HepG2 (cell line): ENCODE data around the gene SLC25A52. TPM values are rescaled to one million over a fixed set of nuclear protein-coding genes. Genes with fewer than 3 reads are reported as not detected.

Experiments
- ATAC-seq: fragments of 200-7000 bp; cut with Tn5 transposase; 3 replicates; pipeline ENCODE4 v1.9.1; 2020; ENCODE audit warnings: mild to moderate bottlenecking, moderate library complexity
- BruUV-seq: library from RNA; stranded (reverse); fragments of 400-500 nt; replicated peaks from 2 replicates; lab custom pipeline; 2021; lab: Mats Ljungman, UMichigan
- CTCF ChIA-PET: fragments of 300-600 bp; formaldehyde crosslinking; extraction: SDS; loops from one replicate; lab custom pipeline; 2021; ENCODE audit warnings: low total read pairs, inconsistent platforms, low intra/inter-chr PET ratio; lab: Yijun Ruan, JAX
- POLR2A ChIA-PET: fragments of 350-600 bp; sonication (Branson Sonifier 250); formaldehyde crosslinking; loops from one replicate; lab custom pipeline; 2020; ENCODE audit warnings: antibody characterized with exemption, inconsistent platforms; lab: Yijun Ruan, JAX
- DNase-seq: peaks from one replicate; pipeline ENCODE4 v3.0.0-alpha.2; 2015; ENCODE audit warnings: low spot score
- FAIRE-seq: peaks from 3 replicates; lab custom pipeline; 2011; peaks lifted over from hg19 to GRCh38; lab: Jason Lieb, UNC
- H2AFZ ChIP-seq: one replicate; pipeline ENCODE4 v1.6.1; 2011; ENCODE audit warnings: low read length, inconsistent platforms
- H3K27ac ChIP-seq: fragments of 300-600 bp; 3 replicates; pipeline ENCODE4 v1.8.0; 2011; ENCODE audit warnings: mixed run types, mild to moderate bottlenecking, mixed read lengths, low read length, inconsistent platforms; ENCODE audit not compliant: insufficient read depth; ENCODE audit errors: extremely low read length
- H3K27me3 ChIP-seq, 2 experiments: fragments of 200-600 bp in 1 of 2; 2 replicates in 1 of 2; 3 replicates in 1 of 2; pipeline versions ENCODE4 v1.6.0 to v1.8.0; 2011; ENCODE audit warnings: low read length in 2 of 2, mild to moderate bottlenecking in 2 of 2, moderate library complexity in 2 of 2, inconsistent platforms in 1 of 2; ENCODE audit not compliant: insufficient read depth in 2 of 2, control insufficient read depth in 1 of 2
- H3K36me3 ChIP-seq, 2 experiments: fragments of 200-600 bp in 1 of 2; replicated peaks in 1 of 2; 2 replicates in 1 of 2; 3 replicates in 1 of 2; pipeline versions ENCODE4 v1.5.1 to v1.8.0; 2011; ENCODE audit warnings: low read length in 2 of 2, inconsistent platforms in 1 of 2; ENCODE audit not compliant: insufficient read depth in 2 of 2, control insufficient read depth in 1 of 2
- H3K4me1 ChIP-seq: 2 replicates; pipeline ENCODE4 v1.5.1; 2012; ENCODE audit warnings: low read length, inconsistent platforms; ENCODE audit not compliant: insufficient read depth
- H3K4me2 ChIP-seq: 2 replicates; pipeline ENCODE4 v1.6.0; 2011; ENCODE audit warnings: low read depth, low read length, inconsistent platforms
- H3K4me3 ChIP-seq, 3 experiments: fragments of 200-600 bp in 1 of 3; sonication (generic), shearing (Covaris generic) in 1 of 3; replicated peaks in 1 of 3; 2 replicates each; pipeline ENCODE4 v1.5.1; 2011 to 2016; ENCODE audit warnings: low read length in 3 of 3, inconsistent platforms in 2 of 3, low read depth in 2 of 3, mild to moderate bottlenecking in 2 of 3, control low read depth in 1 of 3, mixed read lengths in 1 of 3; ENCODE audit not compliant: insufficient read depth in 1 of 3
- H3K79me2 ChIP-seq: one replicate; pipeline ENCODE4 v1.6.1; 2011; ENCODE audit warnings: low read length, inconsistent platforms; ENCODE audit not compliant: insufficient read depth
- H3K9ac ChIP-seq: 2 replicates; pipeline ENCODE4 v1.6.0; 2011; ENCODE audit warnings: mild to moderate bottlenecking, low read depth, low read length, inconsistent platforms; ENCODE audit not compliant: insufficient read depth
- H3K9me3 ChIP-seq: 2 replicates; pipeline ENCODE4 v1.5.1; 2012; ENCODE audit warnings: mild to moderate bottlenecking, low read length
- H4K20me1 ChIP-seq: 2 replicates; pipeline ENCODE4 v1.6.0; 2011; ENCODE audit warnings: inconsistent platforms, mild to moderate bottlenecking, low read length, moderate library complexity; ENCODE audit not compliant: insufficient read depth
- CC2D1A ChIP-seq: sonication (generic); formaldehyde crosslinking; IDR thresholded peaks from 2 replicates; pipeline ENCODE4 v1.8.1; 2023; ENCODE audit warnings: mild to moderate bottlenecking, missing genetic modification reagents
- CHD2 ChIP-seq: IDR thresholded peaks from 2 replicates; pipeline ENCODE4 v1.6.1; 2011; ENCODE audit warnings: low read depth, low read length, improper control_type of control experiment
- CREB3 ChIP-seq: sonication (generic); formaldehyde crosslinking; IDR thresholded peaks from 2 replicates; pipeline ENCODE4 v1.5.0; 2020; ENCODE audit warnings: missing genetic modification reagents
- CREM ChIP-seq, 2 experiments: sonication (generic) in 1 of 2; formaldehyde crosslinking in 1 of 2; IDR thresholded peaks; 2 replicates each; pipeline versions ENCODE4 v1.4.0 to v1.6.1; 2016 to 2020; ENCODE audit warnings: antibody characterized with exemption in 1 of 2, mild to moderate bottlenecking in 1 of 2, missing genetic modification reagents in 1 of 2
- GTF3A ChIP-seq: sonication (generic); formaldehyde crosslinking; conservative IDR thresholded peaks from 2 replicates; pipeline ENCODE4 v1.4.0; 2020; ENCODE audit warnings: mild to moderate bottlenecking, missing genetic modification reagents
- KLF15 ChIP-seq: sonication (generic); formaldehyde crosslinking; IDR thresholded peaks from 2 replicates; pipeline ENCODE4 v1.8.1; 2023; ENCODE audit warnings: borderline replicate concordance, mild to moderate bottlenecking, inconsistent platforms, missing genetic modification reagents, mixed read lengths
- NCOA1 ChIP-seq: sonication (generic); formaldehyde crosslinking; IDR thresholded peaks from 2 replicates; pipeline ENCODE4 v1.9.0; 2021; ENCODE audit warnings: missing genetic modification reagents
- NFYB ChIP-seq: sonication (generic); formaldehyde crosslinking; IDR thresholded peaks from 2 replicates; pipeline ENCODE4 v1.4.0; 2020; ENCODE audit warnings: missing genetic modification reagents
- RAD21 ChIP-seq: fragments of 450-650 bp; formaldehyde crosslinking; IDR thresholded peaks from 2 replicates; pipeline ENCODE4 v1.5.0; 2020; ENCODE audit warnings: mild to moderate bottlenecking
- RFXANK ChIP-seq: IDR thresholded peaks from 2 replicates; pipeline ENCODE4 v1.6.1; 2016
- SIN3A ChIP-seq: IDR thresholded peaks from 2 replicates; pipeline ENCODE4 v1.6.1; 2011; ENCODE audit warnings: low read depth, mild to moderate bottlenecking, control low read depth, low read length, borderline replicate concordance
- ZBTB25 ChIP-seq: IDR thresholded peaks from 2 replicates; pipeline ENCODE4 v1.6.1; 2018; ENCODE audit warnings: missing genetic modification reagents
- ZFP36L2 ChIP-seq: sonication (generic); formaldehyde crosslinking; IDR thresholded peaks from 2 replicates; pipeline ENCODE4 v1.4.0; 2020; ENCODE audit warnings: missing genetic modification reagents
- ZNF232 ChIP-seq: sonication (generic); formaldehyde crosslinking; IDR thresholded peaks from 2 replicates; pipeline ENCODE4 v1.4.0; 2020; ENCODE audit warnings: missing genetic modification reagents, borderline replicate concordance
- ZNF333 ChIP-seq: sonication (generic); formaldehyde crosslinking; IDR thresholded peaks from 2 replicates; pipeline ENCODE4 v1.4.0; 2020; ENCODE audit warnings: mild to moderate bottlenecking, missing genetic modification reagents, borderline replicate concordance
- ZNF549 ChIP-seq: sonication (generic); formaldehyde crosslinking; IDR thresholded peaks from 2 replicates; pipeline ENCODE4 v1.5.0; 2020; ENCODE audit warnings: missing genetic modification reagents
- ZNF569 ChIP-seq: sonication (generic); formaldehyde crosslinking; IDR thresholded peaks from 2 replicates; pipeline ENCODE4 v1.5.0; 2020; ENCODE audit warnings: mild to moderate bottlenecking, missing genetic modification reagents, moderate library complexity, borderline replicate concordance
- ZNF781 ChIP-seq: sonication (generic); formaldehyde crosslinking; IDR thresholded peaks from 2 replicates; pipeline ENCODE4 v1.5.1; 2020; ENCODE audit warnings: borderline replicate concordance, mild to moderate bottlenecking, missing genetic modification reagents; ENCODE audit errors: not compliant biosample characterization
- WGBS: methylation state at CpG from one replicate; pipeline ENCODE4 v1.1.6; 2017; ENCODE audit warnings: low lambda C conversion rate; 5-methylcytosine and 5-hydroxymethylcytosine counted together
- in situ Hi-C: cut with HindIII; loops from 2 replicates; pipeline ENCODE4 v1.10.0; 2017; ENCODE audit warnings: low pct_unique_long_range_greater_than_20kb; ENCODE audit not compliant: extremely low pct_ligation_motif_present
- intact Hi-C: fragments of 100-400 bp; cut with micrococcal nuclease; formaldehyde crosslinking; loops from one replicate; pipeline ENCODE4 v1.10.0; 2022; ENCODE audit not compliant: unreplicated experiment
- polyA plus RNA-seq, 8 experiments: library from polyadenylated mRNA; depleted of rRNA in 3 of 8; stranded (reverse) in 7 of 8; unstranded in 1 of 8; fragments of >200 nt; fragmentation: Illumina TruSeq in 4 of 8; extraction: Trizol in 4 of 8; gene quantifications; 2 replicates each; pipeline versions ENCODE4 v1.2.1 to v1.2.3, GENCODE V29; 2011 to 2016; ENCODE audit warnings: low read depth in 4 of 8, missing spikeins in 1 of 8, mixed read lengths in 1 of 8; ENCODE audit not compliant: insufficient read depth in 1 of 8
- total RNA-seq, 5 experiments: library from RNA; depleted of rRNA; stranded (reverse); fragments of >200 nt; fragmentation: Illumina TruSeq; extraction: Trizol; gene quantifications; 2 replicates each; pipeline ENCODE4 v1.2.3, GENCODE V29; 2016; ENCODE audit warnings: low read depth in 1 of 5

Gene SLC25A52
- total and polyA plus RNA-seq, 2 of the 13 experiments (the other 11 are each of a cell fraction or from before 2014, with no cell fraction given) = 0.46 TPM; not detected in 1

GRCh38 chr18:31746396-31746795 lies 14.3 kb downstream of the SLC25A52 start:
- ATAC-seq (no peak), FAIRE-seq (no peak), DNase-seq (no peak)
- Histone ChIP-seq H4K20me1 (no peaks in the 10 kb centered on the region), H3K4me2 (no peak overlapping the region), H3K4me1 (no peaks in the 10 kb centered on the region), H3K27me3 (peaks cover 0 to 13% of the 10 kb centered on the region in 2 experiments; a peak in 2 of 5 replicates), H3K79me2 (no peaks in the 10 kb centered on the region), H3K36me3 (no peaks in the 10 kb centered on the region), H3K4me3 (no peak overlapping the region), H3K9ac (no peak overlapping the region), H3K9me3 (no peaks in the 10 kb centered on the region), H3K27ac (no peak overlapping the region), H2AFZ (no peak overlapping the region)
- in situ Hi-C loops (loop anchor here (10.0 kb wide), 2 partner anchors 78 to 208 kb away; no protein-coding TSS in a partner anchor), intact Hi-C loops (no loop called here)
- TF ChIP-seq ZBTB25 (CRISPR knock-in tag) (no peak), CC2D1A (CRISPR knock-in tag) (no peak), ZNF569 (no peak), KLF15 (CRISPR knock-in tag) (no peak), SIN3A (no peak), CREM (IDR thresholded peaks at IDR 0.05) (no peak), CREM (CRISPR knock-in tag; IDR thresholded peaks at IDR 0.05) (no peak), NFYB (CRISPR knock-in tag) (no peak), ZFP36L2 (no peak), ZNF781 (CRISPR knock-in tag) (no peak), ZNF333 (CRISPR knock-in tag) (no peak), CHD2 (no peak), ZNF232 (no peak), RAD21 (CRISPR knock-in tag) (no peak), NCOA1 (no peak), GTF3A (CRISPR knock-in tag) (no peak), ZNF549 (no peak), CREB3 (CRISPR knock-in tag) (no peak), RFXANK (CRISPR knock-in tag) (no peak)
- CTCF ChIA-PET = no interaction called here
- POLR2A ChIA-PET = no interaction called here
- WGBS = 3% methylated on average over 3 of the region's 4 CpGs
- BruUV-seq = no TSS peak
